LNCAP (cell line): ENCODE measurements around the gene GRID1.

Source experiments
- CTCF ChIP-seq: fragments of 450-650 bp; IDR thresholded peaks from 2 replicates; pipeline ENCODE4 v1.5.1; 2017; ENCODE audit warnings: mild to moderate bottlenecking

The GRID1 gene

GRCh38 chr10:86042161-86042560, 324.4 kb downstream of the GRID1 start:
- TF ChIP-seq CTCF: no peak

DNA sequence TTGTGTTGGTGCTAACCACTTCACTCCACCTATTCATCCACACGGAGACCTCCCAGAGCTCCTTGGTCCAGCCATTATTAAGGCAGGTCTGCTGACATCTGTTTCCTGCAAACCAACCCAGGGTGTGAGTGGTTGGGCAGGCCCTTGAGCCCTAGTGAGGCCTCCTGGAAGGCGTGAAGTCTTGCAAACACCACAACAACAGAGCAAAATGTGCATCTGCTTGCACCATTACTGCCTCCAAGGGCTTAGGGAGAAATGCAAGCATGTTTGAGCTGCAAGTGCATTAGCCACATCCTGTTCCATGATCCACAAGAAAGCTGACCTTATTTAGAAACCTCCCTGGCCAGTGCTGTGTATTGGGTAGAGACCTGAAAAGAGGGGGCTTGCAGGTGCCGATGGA, 325.5 kb downstream of the GRID1 start:
- no peak for TF ChIP-seq CTCF

GRCh38 chr10:86038371-86038770, 328.2 kb downstream of the GRID1 start:
- TF ChIP-seq CTCF: no peak

- TF ChIP-seq CTCF: no peak
Measured at GRCh38 chr10:86037096-86037495, 329.5 kb downstream of the GRID1 start.

- TF ChIP-seq CTCF: no peak
Measured at GRCh38 chr10:86036544-86036831, 330.1 kb downstream of the GRID1 start.

- TF ChIP-seq CTCF: no peak
Measured at GRCh38 chr10:86035791-86036543, 330.6 kb downstream of the GRID1 start.

DNA sequence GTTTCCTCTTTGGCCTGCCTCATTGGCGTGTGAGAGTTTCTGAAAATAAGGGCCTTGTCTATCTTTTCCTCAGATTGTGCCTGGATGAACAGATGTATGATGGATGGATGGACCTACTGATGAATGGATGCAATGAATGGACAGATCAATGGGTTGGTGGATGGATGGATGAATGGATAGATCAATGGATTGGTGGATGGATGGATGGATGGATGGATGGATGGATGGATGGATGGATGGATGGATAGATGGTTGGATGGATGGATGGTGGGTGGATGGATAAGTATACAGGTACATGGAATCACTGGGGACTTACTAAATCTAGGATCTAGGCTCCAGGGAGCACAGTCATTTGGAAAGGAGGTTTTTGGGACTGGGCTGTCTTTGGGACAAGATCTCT, 331.9 kb downstream of the GRID1 start:
- TF ChIP-seq CTCF: no peak

- no peak for TF ChIP-seq CTCF
Measured at GRCh38 chr10:86033581-86033980, 333.0 kb downstream of the GRID1 start.
